ENCODE data around the gene TRAF3IP1. TPM values are rescaled to one million over a fixed set of nuclear protein-coding genes. Genes with fewer than 3 reads are reported as not detected.
"Not testable (repeated sequence)": the region's sequence is repeated elsewhere in the genome, so short reads cannot be mapped to it uniquely, and the experiment has no call there.

Gene TRAF3IP1
- total RNA-seq, 1 donor: 7.6 TPM

- Histone ChIP-seq H2AFZ (ENCODE audit: low read length) (no peak overlapping the region), H3K79me2 (ENCODE audit: insufficient read depth, low read length) (no peaks in the 10 kb centered on the region), H3K36me3 (ENCODE audit: insufficient read depth, low read length) (peaks cover 19% of the 10 kb centered on the region), H3K27me3 (ENCODE audit: insufficient read depth, low read length) (no peaks in the 10 kb centered on the region), H3K4me2 (ENCODE audit: insufficient read depth, low read length) (no peak overlapping the region), H3K4me1 (ENCODE audit: insufficient read depth, low read length) (no peaks in the 10 kb centered on the region), H3K27ac (ENCODE audit: low read depth, low read length) (no peak overlapping the region), H3K4me3 (ENCODE audit: insufficient read depth, low read length) (no peak overlapping the region), H3K9me3 (ENCODE audit: low read depth, low read length) (no peaks in the 10 kb centered on the region), H4K20me1 (ENCODE audit: insufficient read depth, low read length) (no peaks in the 10 kb centered on the region)
- no peak for DNase-seq (ENCODE audit: insufficient read length, low spot score, missing footprints)
- no peak for TF ChIP-seq CTCF (IDR thresholded peaks at IDR 0.05; ENCODE audit: extremely low read depth, low read depth, low read length)
Measured at GRCh38 chr2:238272156-238272555, 48.2 kb upstream of the TRAF3IP1 start.

- H3K27ac ChIP-seq (ENCODE audit: low read depth, low read length); H3K27me3 ChIP-seq (ENCODE audit: insufficient read depth, low read length); H3K79me2 ChIP-seq (ENCODE audit: insufficient read depth, low read length); H3K9me3 ChIP-seq (ENCODE audit: low read depth, low read length); H4K20me1 ChIP-seq (ENCODE audit: insufficient read depth, low read length); DNase-seq (ENCODE audit: insufficient read length, low spot score, missing footprints); H3K4me1 ChIP-seq (ENCODE audit: insufficient read depth, low read length); H3K4me3 ChIP-seq (ENCODE audit: insufficient read depth, low read length); H3K4me2 ChIP-seq (ENCODE audit: insufficient read depth, low read length); H2AFZ ChIP-seq (ENCODE audit: low read length): not testable (repeated sequence)
- peaks cover 14% of the 10 kb centered on the region for H3K36me3 ChIP-seq (ENCODE audit: insufficient read depth, low read length)
Measured at GRCh38 chr2:238273433-238273832, 46.9 kb upstream of the TRAF3IP1 start.

GRCh38 chr2:238274152-238274865 lies 46.0 kb upstream of the TRAF3IP1 start:
- Histone ChIP-seq H3K36me3 (ENCODE audit: insufficient read depth, low read length) (peaks cover 14% of the 10 kb centered on the region), H3K4me1 (ENCODE audit: insufficient read depth, low read length) (no peaks in the 10 kb centered on the region), H2AFZ (ENCODE audit: low read length) (no peak overlapping the region), H3K79me2 (ENCODE audit: insufficient read depth, low read length) (no peaks in the 10 kb centered on the region), H3K4me3 (ENCODE audit: insufficient read depth, low read length) (no peak overlapping the region), H3K27ac (ENCODE audit: low read depth, low read length) (no peak overlapping the region), H3K4me2 (ENCODE audit: insufficient read depth, low read length) (no peak overlapping the region), H3K9me3 (ENCODE audit: low read depth, low read length) (no peaks in the 10 kb centered on the region), H4K20me1 (ENCODE audit: insufficient read depth, low read length) (peaks cover 4% of the 10 kb centered on the region), H3K27me3 (ENCODE audit: insufficient read depth, low read length) (no peaks in the 10 kb centered on the region)
- no peak for DNase-seq (ENCODE audit: insufficient read length, low spot score, missing footprints)
- no peak for TF ChIP-seq CTCF (IDR thresholded peaks at IDR 0.05; ENCODE audit: extremely low read depth, low read depth, low read length)

- H4K20me1 ChIP-seq (ENCODE audit: insufficient read depth, low read length): peaks cover 8% of the 10 kb centered on the region
- H3K27me3 ChIP-seq (ENCODE audit: insufficient read depth, low read length): no peaks in the 10 kb centered on the region
- no peak for DNase-seq (ENCODE audit: insufficient read length, low spot score, missing footprints)
- H3K4me2 ChIP-seq (ENCODE audit: insufficient read depth, low read length): no peak overlapping the region
- H3K9me3 ChIP-seq (ENCODE audit: low read depth, low read length): no peaks in the 10 kb centered on the region
- peaks cover 14% of the 10 kb centered on the region for H3K36me3 ChIP-seq (ENCODE audit: insufficient read depth, low read length)
- no peak overlapping the region for H3K4me3 ChIP-seq (ENCODE audit: insufficient read depth, low read length)
- no peaks in the 10 kb centered on the region for H3K4me1 ChIP-seq (ENCODE audit: insufficient read depth, low read length)
- H3K79me2 ChIP-seq (ENCODE audit: insufficient read depth, low read length): peaks cover 6% of the 10 kb centered on the region
- H2AFZ ChIP-seq (ENCODE audit: low read length): no peak overlapping the region
- no peak overlapping the region for H3K27ac ChIP-seq (ENCODE audit: low read depth, low read length)
- no peak for TF ChIP-seq CTCF (IDR thresholded peaks at IDR 0.05; ENCODE audit: extremely low read depth, low read depth, low read length)
Measured at GRCh38 chr2:238277695-238278094, 42.6 kb upstream of the TRAF3IP1 start.
